ENCODE results near the gene ISLR.

Gene ISLR

DNA sequence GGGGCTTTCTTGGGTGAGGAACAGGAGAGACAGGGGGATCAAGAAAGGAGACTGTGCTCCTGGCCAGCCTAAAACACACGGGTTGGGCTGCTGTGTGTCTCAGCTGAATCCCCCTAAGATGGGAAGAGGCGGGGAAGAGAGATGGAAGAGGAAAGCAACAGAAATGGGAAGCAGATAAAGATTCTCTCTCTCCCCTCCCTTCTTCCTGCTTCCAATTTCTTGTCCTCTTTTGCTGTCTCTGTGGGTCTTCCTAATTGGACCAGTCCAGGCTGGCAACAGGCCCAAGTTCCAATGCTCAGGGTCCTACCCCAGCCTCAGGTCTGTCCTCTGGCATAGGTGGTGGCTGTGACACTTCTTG, 36.0 kb upstream of the ISLR start:
- peaks cover 0 to 14% of the 10 kb centered on the region in 2 experiments for H3K36me3 ChIP-seq (ENCODE audit: control insufficient read depth in 1 of 2, insufficient read depth in 2 of 2, low read depth in 1 of 2, low read length in 2 of 2)
- H3K9me3 ChIP-seq (ENCODE audit: control insufficient read depth, low read length) = no peaks in the 10 kb centered on the region
- H2BK12ac ChIP-seq (ENCODE audit: low read length in 2 of 2) = no peak overlapping the region
- H3K4me1 ChIP-seq (ENCODE audit: control insufficient read depth, insufficient read depth, low read depth, low read length) = peaks cover 23% of the 10 kb centered on the region
- no peak overlapping the region for H3K18ac ChIP-seq (ENCODE audit: low read depth in 1 of 2, low read length in 2 of 2)
- H3K9ac ChIP-seq (ENCODE audit: low read length) = no peak overlapping the region
- no peak overlapping the region for H2AK5ac ChIP-seq (ENCODE audit: low read length, severe bottlenecking)
- H2AFZ ChIP-seq (ENCODE audit: low read depth, low read length) = no peak overlapping the region
- no peak overlapping the region for H3K14ac ChIP-seq (ENCODE audit: low read length in 2 of 2)
- no peak overlapping the region for H2BK120ac ChIP-seq (ENCODE audit: low read depth, low read length)
- H2BK5ac ChIP-seq (ENCODE audit: low read depth, low read length, poor library complexity, severe bottlenecking) = no peak overlapping the region
- H2BK15ac ChIP-seq (ENCODE audit: low read depth, poor library complexity, severe bottlenecking) = no peak overlapping the region
- WGBS = 100% methylated on average over 1 of the region's 2 CpGs
- no peak overlapping the region for H3K4ac ChIP-seq (ENCODE audit: low read depth in 1 of 2, low read length in 2 of 2)
- H4K91ac ChIP-seq (ENCODE audit: low read length) = no peak overlapping the region
- no peak overlapping the region for H3K4me3 ChIP-seq (ENCODE audit: insufficient read depth in 1 of 2, low read depth in 1 of 2, low read length in 2 of 2)
- H3K27me3 ChIP-seq (ENCODE audit: control insufficient read depth in 1 of 2, insufficient read depth in 1 of 2, low read length in 2 of 2) = peaks cover 28 to 47% of the 10 kb centered on the region in 2 experiments
- no peak overlapping the region for H3K23ac ChIP-seq (ENCODE audit: low read length in 2 of 2)
- H3K4me2 ChIP-seq (ENCODE audit: low read length, poor library complexity, severe bottlenecking) = no peak overlapping the region
- H3K27ac ChIP-seq (ENCODE audit: low read length, poor library complexity, severe bottlenecking) = no peak overlapping the region
- DNase-seq = no peak
- H4K8ac ChIP-seq (ENCODE audit: low read length) = no peak overlapping the region
- H3K79me1 ChIP-seq (replicated peaks; ENCODE audit: low read length, poor library complexity, severe bottlenecking) = no peaks in the 10 kb centered on the region

DNA sequence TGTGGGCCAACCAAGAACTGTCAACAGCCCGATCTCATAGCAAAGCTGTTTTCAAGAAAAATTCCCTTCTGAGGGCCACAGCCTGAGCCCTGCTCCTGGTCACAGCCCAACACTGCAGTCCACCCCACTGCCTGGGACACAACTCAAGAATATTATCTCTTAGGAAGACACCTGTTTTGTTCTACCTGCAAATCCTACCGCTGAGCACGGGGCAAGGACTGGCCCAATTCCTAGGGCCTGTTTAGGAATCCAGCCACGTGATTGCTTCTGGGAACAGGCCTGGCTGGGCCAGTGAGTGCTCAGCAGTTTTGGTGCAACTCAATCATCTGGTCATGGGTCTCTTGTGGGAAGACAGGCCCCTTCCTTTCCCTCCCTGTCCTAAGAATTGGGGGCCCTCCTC, 34.9 kb upstream of the ISLR start:
- Histone ChIP-seq H3K9ac (ENCODE audit: low read length) (no peak overlapping the region), H3K9me3 (ENCODE audit: control insufficient read depth, low read length) (no peaks in the 10 kb centered on the region), H3K79me1 (replicated peaks; ENCODE audit: low read length, poor library complexity, severe bottlenecking) (no peaks in the 10 kb centered on the region), H2BK12ac (ENCODE audit: low read length in 2 of 2) (no peak overlapping the region), H3K4me1 (ENCODE audit: control insufficient read depth, insufficient read depth, low read depth, low read length) (peaks cover 23% of the 10 kb centered on the region), H2AFZ (ENCODE audit: low read depth, low read length) (no peak overlapping the region), H3K36me3 (ENCODE audit: control insufficient read depth in 1 of 2, insufficient read depth in 2 of 2, low read depth in 1 of 2, low read length in 2 of 2) (peaks cover 0 to 9% of the 10 kb centered on the region in 2 experiments), H3K27ac (ENCODE audit: low read length, poor library complexity, severe bottlenecking) (no peak overlapping the region), H2BK120ac (ENCODE audit: low read depth, low read length) (no peak overlapping the region), H3K14ac (ENCODE audit: low read length in 2 of 2) (no peak overlapping the region), H2AK5ac (ENCODE audit: low read length, severe bottlenecking) (no peak overlapping the region), H3K4me3 (ENCODE audit: insufficient read depth in 1 of 2, low read depth in 1 of 2, low read length in 2 of 2) (no peak overlapping the region), H3K4ac (ENCODE audit: low read depth in 1 of 2, low read length in 2 of 2) (no peak overlapping the region), H4K91ac (ENCODE audit: low read length) (no peak overlapping the region), H3K4me2 (ENCODE audit: low read length, poor library complexity, severe bottlenecking) (no peak overlapping the region), H3K27me3 (ENCODE audit: control insufficient read depth in 1 of 2, insufficient read depth in 1 of 2, low read length in 2 of 2) (peaks cover 17 to 38% of the 10 kb centered on the region in 2 experiments), H3K18ac (ENCODE audit: low read depth in 1 of 2, low read length in 2 of 2) (no peak overlapping the region), H2BK5ac (ENCODE audit: low read depth, low read length, poor library complexity, severe bottlenecking) (no peak overlapping the region), H4K8ac (ENCODE audit: low read length) (no peak overlapping the region), H3K23ac (ENCODE audit: low read length in 2 of 2) (no peak overlapping the region), H2BK15ac (ENCODE audit: low read depth, poor library complexity, severe bottlenecking) (no peak overlapping the region)
- WGBS = 93% methylated on average over 4 of the region's 4 CpGs
- DNase-seq = no peak

DNA sequence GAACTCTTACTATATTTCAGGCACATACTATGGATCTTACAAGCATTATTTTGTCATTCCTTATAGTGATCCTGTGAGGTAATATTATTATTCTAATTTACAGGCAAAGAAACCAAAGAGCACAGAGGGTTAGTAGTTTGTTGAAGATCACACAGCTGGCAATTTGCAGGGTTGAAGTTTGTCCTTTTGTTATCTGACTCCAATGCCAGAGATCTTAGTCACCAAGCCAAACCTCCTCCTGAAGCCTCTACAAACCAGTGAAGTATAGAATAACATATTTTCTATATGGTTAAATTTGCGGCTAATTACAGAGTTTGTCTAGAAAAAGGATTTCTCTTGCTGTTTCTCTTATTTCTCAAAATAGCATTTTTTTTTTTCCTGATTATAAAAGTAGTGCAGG, 31.9 kb upstream of the ISLR start:
- H2BK15ac ChIP-seq (ENCODE audit: low read depth, poor library complexity, severe bottlenecking) = no peak overlapping the region
- no peak overlapping the region for H3K23ac ChIP-seq (ENCODE audit: low read length in 2 of 2)
- H3K4me1 ChIP-seq (ENCODE audit: control insufficient read depth, insufficient read depth, low read depth, low read length) = peaks cover 9% of the 10 kb centered on the region
- no peak overlapping the region for H4K8ac ChIP-seq (ENCODE audit: low read length)
- no peak overlapping the region for H3K27ac ChIP-seq (ENCODE audit: low read length, poor library complexity, severe bottlenecking)
- no peak overlapping the region for H2BK120ac ChIP-seq (ENCODE audit: low read depth, low read length)
- H3K4me2 ChIP-seq (ENCODE audit: low read length, poor library complexity, severe bottlenecking) = no peak overlapping the region
- no peaks in the 10 kb centered on the region for H3K79me1 ChIP-seq (replicated peaks; ENCODE audit: low read length, poor library complexity, severe bottlenecking)
- H3K4ac ChIP-seq (ENCODE audit: low read depth in 1 of 2, low read length in 2 of 2) = no peak overlapping the region
- H2BK5ac ChIP-seq (ENCODE audit: low read depth, low read length, poor library complexity, severe bottlenecking) = no peak overlapping the region
- H4K91ac ChIP-seq (ENCODE audit: low read length) = no peak overlapping the region
- peaks cover 0 to 32% of the 10 kb centered on the region in 2 experiments for H3K27me3 ChIP-seq (ENCODE audit: control insufficient read depth in 1 of 2, insufficient read depth in 1 of 2, low read length in 2 of 2)
- H3K9me3 ChIP-seq (ENCODE audit: control insufficient read depth, low read length) = peaks cover 6% of the 10 kb centered on the region
- no peak overlapping the region for H2AK5ac ChIP-seq (ENCODE audit: low read length, severe bottlenecking)
- no peak for DNase-seq
- no peak overlapping the region for H3K9ac ChIP-seq (ENCODE audit: low read length)
- no peak overlapping the region for H2AFZ ChIP-seq (ENCODE audit: low read depth, low read length)
- no peak overlapping the region for H2BK12ac ChIP-seq (ENCODE audit: low read length in 2 of 2)
- H3K36me3 ChIP-seq (ENCODE audit: control insufficient read depth in 1 of 2, insufficient read depth in 2 of 2, low read depth in 1 of 2, low read length in 2 of 2) = no peaks in the 10 kb centered on the region
- no CpG with 5 or more reads among the region's 1 CpG for WGBS
- no peak overlapping the region for H3K4me3 ChIP-seq (ENCODE audit: insufficient read depth in 1 of 2, low read depth in 1 of 2, low read length in 2 of 2)
- no peak overlapping the region for H3K14ac ChIP-seq (ENCODE audit: low read length in 2 of 2)
- no peak overlapping the region for H3K18ac ChIP-seq (ENCODE audit: low read depth in 1 of 2, low read length in 2 of 2)

DNA sequence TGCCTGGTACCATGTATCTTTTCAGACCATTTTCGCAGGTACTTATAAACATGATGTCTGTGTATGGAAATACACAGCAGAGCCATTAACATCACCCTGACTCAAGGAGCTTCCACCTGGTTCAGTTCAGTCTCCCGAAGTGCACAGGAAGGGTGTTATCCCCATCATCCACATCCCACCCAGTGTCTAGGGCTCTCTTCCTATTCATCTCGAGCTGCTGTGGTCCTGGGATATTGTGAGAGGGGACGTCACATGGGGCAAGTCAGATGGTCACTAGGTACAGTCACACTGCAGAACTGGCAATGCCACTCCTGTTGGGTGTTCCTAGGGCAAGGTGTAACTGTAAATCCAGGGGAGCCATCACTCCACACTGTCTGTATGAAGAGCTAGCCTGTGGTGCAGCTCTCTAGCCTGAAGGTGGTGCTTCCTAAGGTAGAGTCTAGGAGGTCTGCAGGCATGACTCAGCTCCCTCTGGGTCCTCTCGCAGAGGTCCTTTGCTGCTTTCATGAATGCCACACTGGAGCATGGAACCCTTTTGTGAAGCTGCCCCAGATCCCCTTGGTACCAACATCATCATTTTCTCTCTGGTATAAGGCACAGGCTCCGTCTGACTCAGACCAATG, 29.2 kb upstream of the ISLR start:
- Histone ChIP-seq H3K79me1 (replicated peaks; ENCODE audit: low read length, poor library complexity, severe bottlenecking) (no peaks in the 10 kb centered on the region), H3K18ac (ENCODE audit: low read depth in 1 of 2, low read length in 2 of 2) (no peak overlapping the region), H2AFZ (ENCODE audit: low read depth, low read length) (no peak overlapping the region), H3K23ac (ENCODE audit: low read length in 2 of 2) (no peak overlapping the region), H2BK15ac (ENCODE audit: low read depth, poor library complexity, severe bottlenecking) (no peak overlapping the region), H3K9ac (ENCODE audit: low read length) (no peak overlapping the region), H3K4me2 (ENCODE audit: low read length, poor library complexity, severe bottlenecking) (no peak overlapping the region), H2BK5ac (ENCODE audit: low read depth, low read length, poor library complexity, severe bottlenecking) (no peak overlapping the region), H3K36me3 (ENCODE audit: control insufficient read depth in 1 of 2, insufficient read depth in 2 of 2, low read depth in 1 of 2, low read length in 2 of 2) (no peaks in the 10 kb centered on the region), H2AK5ac (ENCODE audit: low read length, severe bottlenecking) (no peak overlapping the region), H4K8ac (ENCODE audit: low read length) (no peak overlapping the region), H3K4me1 (ENCODE audit: control insufficient read depth, insufficient read depth, low read depth, low read length) (peaks cover 3% of the 10 kb centered on the region), H2BK12ac (ENCODE audit: low read length in 2 of 2) (no peak overlapping the region), H2BK120ac (ENCODE audit: low read depth, low read length) (no peak overlapping the region), H3K14ac (ENCODE audit: low read length in 2 of 2) (no peak overlapping the region), H4K91ac (ENCODE audit: low read length) (no peak overlapping the region), H3K27me3 (ENCODE audit: control insufficient read depth in 1 of 2, insufficient read depth in 1 of 2, low read length in 2 of 2) (peaks cover 7 to 24% of the 10 kb centered on the region in 2 experiments), H3K4ac (ENCODE audit: low read depth in 1 of 2, low read length in 2 of 2) (no peak overlapping the region), H3K9me3 (ENCODE audit: control insufficient read depth, low read length) (peaks cover 14% of the 10 kb centered on the region), H3K4me3 (ENCODE audit: insufficient read depth in 1 of 2, low read depth in 1 of 2, low read length in 2 of 2) (no peak overlapping the region), H3K27ac (ENCODE audit: low read length, poor library complexity, severe bottlenecking) (no peak overlapping the region)
- no peak for DNase-seq
- 72% methylated on average over 5 of the region's 6 CpGs for WGBS
